GM18499 (cell line): ENCODE data around the gene CEMIP2.

Experiments
- ATAC-seq: cut with Tn5 transposase; IDR thresholded peaks from one replicate; pipeline ENCODE4 v1.9.1; 2021; ENCODE audit warnings: moderate number of reproducible peaks; ENCODE audit not compliant: insufficient read depth, unreplicated experiment

Gene CEMIP2

GRCh38 chr9:71652480-71652879 is 115.8 kb downstream of the CEMIP2 start:
- no peak for ATAC-seq

GRCh38 chr9:71648453-71648852 is 119.9 kb downstream of the CEMIP2 start:
- no peak for ATAC-seq

DNA sequence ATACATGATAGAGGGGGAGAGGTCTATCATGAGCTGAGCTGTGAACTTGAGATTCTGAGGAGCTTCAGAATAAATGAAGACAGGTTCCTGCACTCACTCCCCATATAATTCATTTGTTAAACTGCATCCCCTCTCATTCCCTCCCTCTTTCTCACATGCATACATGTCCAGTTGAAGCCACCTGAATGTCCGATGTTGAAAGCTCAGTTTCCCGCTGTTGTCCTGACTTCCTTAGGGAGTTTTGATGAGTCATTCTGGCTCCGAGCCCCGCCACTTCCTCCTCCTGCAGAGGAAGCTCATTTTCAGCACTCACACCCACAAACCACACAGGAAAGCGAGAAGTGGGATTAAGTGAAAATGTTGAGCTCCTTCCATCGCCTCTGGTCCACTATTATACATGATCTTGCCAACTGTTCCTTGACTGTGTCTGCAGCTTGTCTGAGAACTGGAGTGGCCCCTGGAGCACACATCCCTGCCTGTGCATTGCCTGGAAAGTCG is 121.2 kb downstream of the CEMIP2 start:
- ATAC-seq = no peak

- no peak for ATAC-seq
Measured at GRCh38 chr9:71646131-71646530, 122.2 kb downstream of the CEMIP2 start.

GRCh38 chr9:71644819-71645362 is 123.4 kb downstream of the CEMIP2 start:
- ATAC-seq = no peak

DNA sequence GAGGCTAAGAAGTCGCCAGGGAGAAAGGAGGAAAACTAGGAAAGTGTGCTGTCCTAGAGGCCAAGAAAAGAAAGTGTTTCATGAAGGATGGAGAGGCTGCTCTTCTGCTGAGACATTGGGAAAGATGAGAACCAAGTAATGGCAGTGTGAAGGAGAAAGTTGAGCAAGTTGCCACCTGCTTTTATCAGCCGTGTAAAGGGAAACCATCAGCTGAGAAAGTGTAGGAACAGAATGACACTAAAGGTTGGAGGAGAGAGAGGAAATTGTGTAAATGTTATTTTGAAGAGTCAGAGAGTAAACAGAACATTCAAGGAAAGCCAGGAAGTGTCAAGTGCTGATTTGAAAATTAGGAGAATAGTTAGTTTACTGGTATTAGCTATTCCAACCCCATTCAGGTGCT is 125.0 kb downstream of the CEMIP2 start:
- ATAC-seq = no peak

DNA sequence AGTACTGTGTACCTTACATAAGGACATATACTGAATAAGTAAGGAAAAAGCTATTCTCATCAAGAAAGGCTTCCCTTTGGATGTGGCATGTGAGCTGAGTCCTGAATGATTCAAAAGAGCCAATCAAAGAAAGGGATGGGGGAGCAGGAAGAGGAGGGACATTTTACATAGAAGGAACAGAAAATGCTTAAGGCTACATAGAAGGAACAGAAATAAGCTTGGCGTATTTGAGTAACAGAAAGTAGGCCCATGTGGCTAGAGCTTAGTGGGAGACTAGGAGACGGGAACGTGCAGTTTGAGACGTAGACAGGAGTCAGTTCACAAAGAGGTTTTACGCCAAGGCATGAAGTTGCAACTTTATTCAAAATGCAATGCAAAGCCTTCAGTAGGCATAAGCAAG is 126.3 kb downstream of the CEMIP2 start:
- ATAC-seq = no peak

DNA sequence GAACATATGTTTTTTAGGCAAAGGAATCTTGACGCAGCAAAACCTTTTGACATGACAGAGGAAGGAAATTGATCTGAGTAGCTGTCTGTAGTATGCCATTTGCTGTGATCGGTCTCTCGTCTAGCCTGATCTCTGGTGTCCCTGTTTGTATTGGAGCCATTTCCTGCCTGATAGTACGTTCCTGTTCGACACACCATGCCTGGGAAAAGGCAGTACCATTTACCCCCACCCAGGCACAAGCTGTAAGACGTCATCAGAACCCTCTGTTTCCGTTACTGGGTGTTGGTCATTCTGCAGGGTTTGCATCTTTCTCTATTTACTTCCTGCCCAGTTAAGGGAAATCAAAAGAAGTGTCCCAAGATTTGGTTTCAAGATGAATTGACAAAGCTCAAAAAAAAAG is 129.7 kb downstream of the CEMIP2 start:
- ATAC-seq = no peak

DNA sequence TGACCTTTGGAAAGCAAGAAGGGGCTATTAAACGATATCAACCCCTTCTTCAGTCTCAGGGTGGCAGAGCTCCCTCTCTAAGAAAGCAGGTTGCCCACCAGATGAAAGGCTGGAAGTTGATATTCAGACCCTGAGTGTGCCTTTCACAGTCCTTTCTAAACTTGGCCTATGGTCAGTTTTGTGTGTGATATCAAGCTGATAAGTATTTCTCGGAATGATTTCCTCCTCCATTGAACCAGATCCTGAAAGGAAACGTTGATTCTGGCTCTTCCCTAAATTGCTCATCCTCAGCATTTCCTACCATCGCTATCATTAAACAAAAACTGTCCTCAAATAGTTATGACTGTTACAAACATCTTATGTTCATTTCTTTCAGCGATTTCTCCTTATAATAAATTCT is 130.4 kb downstream of the CEMIP2 start:
- no peak for ATAC-seq

DNA sequence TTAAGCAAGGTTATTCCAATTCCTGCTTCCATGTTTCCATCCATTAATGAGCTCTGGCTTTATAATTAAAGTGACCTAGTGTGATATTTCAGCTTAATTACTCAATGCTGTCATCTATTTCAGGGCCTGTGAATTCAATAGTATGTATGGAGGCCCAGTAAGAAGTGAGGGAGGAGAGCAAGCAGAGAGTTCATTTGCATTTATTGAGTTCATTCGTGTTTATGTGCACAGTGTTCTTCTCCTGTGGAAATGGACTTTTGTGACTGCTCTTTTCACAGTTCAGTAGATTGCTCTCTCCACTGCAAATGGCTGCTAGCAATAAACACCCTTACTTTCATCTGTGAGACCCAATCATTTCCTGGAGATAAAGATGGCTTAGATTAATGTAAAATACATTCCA is 130.9 kb downstream of the CEMIP2 start:
- ATAC-seq = no peak

GRCh38 chr9:71636143-71636839 is 132.0 kb downstream of the CEMIP2 start:
- no peak for ATAC-seq

DNA sequence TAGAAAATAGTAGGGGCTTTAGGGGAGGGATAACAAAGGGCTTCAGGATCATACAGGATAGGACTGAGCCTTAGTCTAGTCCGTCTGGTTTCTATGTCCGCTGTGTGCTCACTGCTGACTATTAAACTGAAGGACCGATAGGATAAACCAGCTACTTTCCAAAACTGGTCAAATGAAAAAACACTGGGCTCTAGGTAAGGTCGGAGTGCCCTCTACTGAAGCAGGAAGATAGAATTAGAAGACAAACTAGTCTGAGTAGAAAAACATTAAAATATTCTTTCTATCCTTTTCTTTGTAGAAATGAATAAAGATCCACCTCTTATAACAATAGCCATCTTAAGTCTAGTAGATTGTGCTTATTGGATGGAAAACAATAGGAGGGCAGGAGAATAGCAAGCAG is 133.6 kb downstream of the CEMIP2 start:
- no peak for ATAC-seq
